Spleen (tissue), 11 donors: ENCODE results near the gene LTBR. TPM values are rescaled to one million over a fixed set of nuclear protein-coding genes. Genes with fewer than 3 reads are reported as not detected.

Source experiments
- DNase-seq: peaks from one replicate; pipeline ENCODE4 v3.0.0-alpha.2; 2020
- H3K27ac ChIP-seq, 8 donors: fragments of 200-600 bp; sonication (generic) in 7 of 8; 1 replicate in 4 of 8; 2 replicates in 4 of 8; pipeline versions ENCODE4 v1.5.0 to v1.8.0; 2016 to 2021; ENCODE audit warnings: inconsistent platforms in 4 of 8, mild to moderate bottlenecking in 4 of 8, moderate library complexity in 1 of 8
- H3K27me3 ChIP-seq, 7 donors: fragments of 200-600 bp; sonication (generic) in 6 of 7; replicated peaks in 1 of 7; 1 replicate in 4 of 7; 2 replicates in 3 of 7; pipeline versions ENCODE4 v1.5.0 to v1.8.0; 2016 to 2021; ENCODE audit warnings: inconsistent platforms in 3 of 7, mild to moderate bottlenecking in 1 of 7
- H3K36me3 ChIP-seq, 6 donors: fragments of 200-600 bp; sonication (generic) in 5 of 6; 1 replicate in 4 of 6; 2 replicates in 2 of 6; pipeline versions ENCODE4 v1.5.0 to v1.8.0; 2016 to 2021; ENCODE audit warnings: inconsistent platforms in 2 of 6
- H3K4me1 ChIP-seq, 6 donors: fragments of 200-600 bp; sonication (generic) in 5 of 6; 1 replicate in 3 of 6; 2 replicates in 3 of 6; pipeline versions ENCODE4 v1.5.0 to v1.8.0; 2016 to 2021; ENCODE audit warnings: inconsistent platforms in 3 of 6
- H3K4me3 ChIP-seq, 8 donors: fragments of 200-600 bp; sonication (generic) in 7 of 8; 1 replicate in 4 of 8; 2 replicates in 4 of 8; pipeline versions ENCODE4 v1.5.0 to v1.8.0; 2016 to 2021; ENCODE audit warnings: inconsistent platforms in 4 of 8, mild to moderate bottlenecking in 4 of 8, moderate library complexity in 2 of 8
- H3K9me3 ChIP-seq, 8 donors: fragments of 200-600 bp; sonication (generic) in 7 of 8; 1 replicate in 4 of 8; 2 replicates in 4 of 8; pipeline versions ENCODE4 v1.5.0 to v1.8.0; 2016 to 2021; ENCODE audit warnings: inconsistent platforms in 4 of 8
- POLR2A ChIP-seq, 3 donors: fragments of 450-650 bp; IDR thresholded peaks; one replicate each; pipeline ENCODE4 v1.5.1; 2017; ENCODE audit warnings: antibody characterized with exemption in 3 of 3, mild to moderate bottlenecking in 1 of 3
- POLR2AphosphoS5 ChIP-seq, 3 donors: sonication (generic); formaldehyde crosslinking; IDR thresholded peaks; one replicate each; pipeline ENCODE4 v1.5.1; 2017; ENCODE audit warnings: antibody characterized with exemption in 3 of 3
- WGBS, 5 donors: extraction: QIAGEN DNeasy Blood & Tissue Kit in 3 of 5; methylation state at CpG; one replicate each; pipeline versions ENCODE4 v1.1.5 to v1.1.7; 2013 to 2018; 5-methylcytosine and 5-hydroxymethylcytosine counted together
- intact Hi-C: fragments of 100-400 bp; cut with DNase I; formaldehyde crosslinking; loops from one replicate; pipeline ENCODE4 v1.15.0; 2023; ENCODE audit warnings: low total_unique reads
- polyA plus RNA-seq, 3 donors: library from polyadenylated mRNA; stranded (reverse); fragments of 200-250 nt; gene quantifications; one replicate each; pipeline ENCODE4 v1.2.1, GENCODE V29; 2013
- total RNA-seq, 7 donors: library from RNA; depleted of rRNA in 3 of 7; stranded (reverse); fragments of >200 nt in 3 of 7; fragmentation: NEBNext Ultra II Directional in 4 of 7; extraction: Animal tissue kit (Norgen Biotek cat#: 25700) in 4 of 7; gene quantifications; one replicate each; pipeline versions ENCODE4 v1.1.0 to v1.2.1, GENCODE V29; 2016 to 2021
- TF ChIP-seq, protein P1 (sequence below), 11 experiments: fragments of 200-600 bp in 7 of 11; fragments of 450-650 bp in 4 of 11; sonication (generic) in 4 of 11; IDR thresholded peaks in 8 of 11; conservative IDR thresholded peaks in 3 of 11; 1 replicate in 7 of 11; 2 replicates in 4 of 11; pipeline versions ENCODE4 v1.4.0 to v1.8.0; 2016 to 2021; ENCODE audit warnings: antibody characterized with exemption in 11 of 11, inconsistent platforms in 4 of 11, mild to moderate bottlenecking in 1 of 11
- donor health status: healthy with polysubstance abuse.
- donor health status: DM: no; HTN: no; CAD: no; lungs with moderate emphysema.
- donor health status: DM: no; HTN: no; CAD: no.
- donor health status: Bipolar disorder and iron deficiency.
- donor health status: healthy.
- donor health status: DM: no; HTN: no; CAD: no.
- donor health status: DM: yes; HTN: yes; CAD: no.

Gene LTBR
- total and polyA plus RNA-seq, 10 donors: 14.4 to 155 (median 85.5) TPM

DNA sequence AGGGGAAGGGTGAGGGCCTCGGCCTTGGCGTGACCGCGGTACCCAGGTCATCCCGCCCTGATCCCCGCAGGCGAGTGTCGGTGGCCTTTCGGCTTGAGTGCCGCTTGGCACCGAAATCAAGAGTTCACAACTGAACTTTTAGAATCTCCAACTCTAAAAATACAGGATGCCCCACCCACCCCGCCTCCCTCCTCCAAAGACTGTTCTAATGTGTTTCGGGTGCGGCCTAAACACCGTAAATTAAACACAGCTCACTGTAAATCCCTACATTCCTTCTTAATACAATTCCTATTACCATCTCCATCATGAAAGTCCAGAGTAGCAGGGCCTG is 20.0 kb upstream of the LTBR start:
- TF ChIP-seq, protein P1, sequence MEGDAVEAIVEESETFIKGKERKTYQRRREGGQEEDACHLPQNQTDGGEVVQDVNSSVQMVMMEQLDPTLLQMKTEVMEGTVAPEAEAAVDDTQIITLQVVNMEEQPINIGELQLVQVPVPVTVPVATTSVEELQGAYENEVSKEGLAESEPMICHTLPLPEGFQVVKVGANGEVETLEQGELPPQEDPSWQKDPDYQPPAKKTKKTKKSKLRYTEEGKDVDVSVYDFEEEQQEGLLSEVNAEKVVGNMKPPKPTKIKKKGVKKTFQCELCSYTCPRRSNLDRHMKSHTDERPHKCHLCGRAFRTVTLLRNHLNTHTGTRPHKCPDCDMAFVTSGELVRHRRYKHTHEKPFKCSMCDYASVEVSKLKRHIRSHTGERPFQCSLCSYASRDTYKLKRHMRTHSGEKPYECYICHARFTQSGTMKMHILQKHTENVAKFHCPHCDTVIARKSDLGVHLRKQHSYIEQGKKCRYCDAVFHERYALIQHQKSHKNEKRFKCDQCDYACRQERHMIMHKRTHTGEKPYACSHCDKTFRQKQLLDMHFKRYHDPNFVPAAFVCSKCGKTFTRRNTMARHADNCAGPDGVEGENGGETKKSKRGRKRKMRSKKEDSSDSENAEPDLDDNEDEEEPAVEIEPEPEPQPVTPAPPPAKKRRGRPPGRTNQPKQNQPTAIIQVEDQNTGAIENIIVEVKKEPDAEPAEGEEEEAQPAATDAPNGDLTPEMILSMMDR (IDR thresholded peaks at IDR 0.05 in 8 of 11, conservative IDR thresholded peaks at IDR 0.05 in 3 of 11): no peak
- TF ChIP-seq POLR2A (IDR thresholded peaks at IDR 0.05): peak in 1 of 3 donors; percentile 10
- peak in 2 of 3 donors; percentile 45 to 59 for TF ChIP-seq POLR2AphosphoS5 (IDR thresholded peaks at IDR 0.05)
- Histone ChIP-seq H3K27ac (peak overlapping the region; percentile 83 to 97 (median 89)), H3K9me3 (no peaks in the 10 kb centered on the region), H3K4me3 (peak overlapping the region; percentile 52 to 82 (median 58)), H3K4me1 (peaks cover 25 to 74% (median 49%) of the 10 kb centered on the region in 6 donors), H3K27me3 (peaks cover 0 to 15% (median 0%) of the 10 kb centered on the region in 7 donors), H3K36me3 (no peaks in the 10 kb centered on the region)
- WGBS, 5 donors: 8 to 13% (median 9%) methylated on average over 15 of the region's 15 CpGs
- no peak for DNase-seq
- intact Hi-C loops: no loop called here

DNA sequence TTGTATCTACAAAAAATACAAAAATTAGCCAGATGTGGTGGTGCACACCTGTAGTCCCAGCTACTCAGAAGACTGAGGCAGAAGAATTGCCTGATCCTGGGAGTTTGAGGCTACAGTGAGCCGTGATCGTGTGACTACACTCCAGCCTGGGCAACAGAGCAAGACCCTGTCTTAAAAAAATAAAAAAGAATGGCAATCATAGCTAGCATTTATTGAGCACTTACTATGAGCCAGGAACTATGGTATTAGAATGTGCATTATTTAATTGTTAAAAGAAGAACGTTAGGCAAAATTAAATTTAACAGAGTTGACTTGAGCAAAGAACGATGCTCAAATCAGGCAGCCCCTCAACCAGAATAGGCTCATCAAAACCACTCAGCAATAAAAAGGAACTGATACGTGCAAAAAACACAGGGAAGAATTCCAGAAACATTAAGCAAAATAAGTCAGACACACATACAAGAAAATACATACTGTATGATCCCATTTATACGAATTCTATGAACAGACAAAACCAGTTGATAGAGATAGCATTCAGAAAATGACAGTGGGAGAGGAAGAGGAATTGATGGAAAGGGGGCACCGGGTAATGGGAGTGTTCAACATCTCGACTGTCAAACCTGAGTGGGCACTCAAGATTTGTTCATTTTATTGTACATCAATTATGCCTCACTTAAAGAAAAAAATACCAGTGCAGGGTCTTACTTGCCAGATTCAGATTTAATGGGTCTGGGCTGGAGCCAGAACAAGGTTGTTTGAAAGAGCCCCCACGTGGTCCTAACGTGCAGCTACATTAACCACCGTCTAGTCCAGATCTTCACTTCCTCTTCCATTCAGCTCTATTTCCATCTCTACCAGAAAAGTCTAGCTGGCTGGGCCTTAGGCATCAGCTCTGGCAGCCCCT is 16.6 kb upstream of the LTBR start:
- TF ChIP-seq, protein P1 (IDR thresholded peaks at IDR 0.05 in 8 of 11, conservative IDR thresholded peaks at IDR 0.05 in 3 of 11): peak in 7 of 11 experiments; percentile 19 to 55 (median 40)
- no peak for TF ChIP-seq POLR2A (IDR thresholded peaks at IDR 0.05)
- no peak for TF ChIP-seq POLR2AphosphoS5 (IDR thresholded peaks at IDR 0.05)
- Histone ChIP-seq H3K9me3 (no peaks in the 10 kb centered on the region), H3K27me3 (peaks cover 0 to 2% (median 0%) of the 10 kb centered on the region in 7 donors), H3K27ac (peak overlapping the region in 7 of 8 donors; percentile 33 to 79 (median 68)), H3K36me3 (no peaks in the 10 kb centered on the region), H3K4me3 (peak overlapping the region in 1 of 8 donors; percentile 11), H3K4me1 (peaks cover 17 to 61% (median 44%) of the 10 kb centered on the region in 6 donors)
- peak; percentile 72 for DNase-seq
- intact Hi-C loops: no loop called here
- WGBS, 5 donors: 47 to 51% (median 49%) methylated on average over 11 of the region's 11 CpGs

DNA sequence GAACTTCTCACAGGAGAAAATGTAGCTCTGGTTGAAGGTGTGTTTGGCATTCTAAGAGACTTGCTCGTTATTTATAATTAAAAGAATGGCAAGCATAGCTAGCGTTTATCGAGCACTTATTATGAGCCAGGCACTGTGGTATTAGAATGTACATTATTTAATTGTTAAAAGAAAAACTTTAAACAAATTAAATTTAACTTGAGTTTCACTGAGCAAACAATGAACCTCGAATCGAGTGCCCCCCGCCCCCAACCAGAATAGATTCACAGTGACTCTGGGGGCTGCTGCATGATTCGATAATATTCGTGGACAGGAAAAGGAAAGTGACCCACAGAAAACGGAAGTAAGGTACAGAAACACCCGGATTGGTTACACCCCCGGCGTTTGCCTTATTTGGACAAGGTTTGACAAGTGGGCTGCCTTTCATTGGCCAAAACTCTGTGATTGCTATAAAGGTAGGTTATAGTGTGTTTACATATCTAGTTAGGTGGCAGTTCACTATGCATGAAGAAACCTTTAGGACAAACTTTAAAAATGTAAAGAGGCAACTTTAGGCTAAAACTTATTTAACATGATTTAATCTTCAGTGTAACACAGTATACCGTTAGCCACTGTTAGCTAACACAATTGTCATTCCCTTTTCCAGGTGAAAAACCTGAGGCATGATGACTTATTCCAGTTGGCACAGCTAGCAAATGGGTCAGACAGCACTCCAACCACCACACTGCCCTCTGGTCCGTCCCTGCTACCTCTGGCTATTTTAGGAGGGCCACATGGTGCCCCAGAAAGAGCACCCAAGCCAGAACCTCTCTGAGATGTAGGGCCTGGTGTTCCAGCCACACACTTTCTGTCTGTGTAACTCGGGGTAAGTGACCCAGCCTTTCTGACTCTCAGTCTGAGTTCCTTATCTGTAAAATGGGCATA is 15.7 kb upstream of the LTBR start:
- peaks cover 12 to 61% (median 41%) of the 10 kb centered on the region in 6 donors for H3K4me1 ChIP-seq
- intact Hi-C loops: no loop called here
- H3K9me3 ChIP-seq: no peaks in the 10 kb centered on the region
- no peak for TF ChIP-seq POLR2AphosphoS5 (IDR thresholded peaks at IDR 0.05)
- no peak for TF ChIP-seq POLR2A (IDR thresholded peaks at IDR 0.05)
- TF ChIP-seq, protein P1 (IDR thresholded peaks at IDR 0.05 in 8 of 11, conservative IDR thresholded peaks at IDR 0.05 in 3 of 11): peak in 1 of 11 experiments; percentile 8
- no peaks in the 10 kb centered on the region for H3K36me3 ChIP-seq
- 41 to 54% (median 49%) methylated on average over 15 of the region's 15 CpGs for WGBS, 5 donors
- peak; percentile 41 for DNase-seq
- no peaks in the 10 kb centered on the region for H3K27me3 ChIP-seq
- H3K27ac ChIP-seq: peak overlapping the region in 7 of 8 donors; percentile 44 to 79 (median 68)
- H3K4me3 ChIP-seq: peak overlapping the region in 1 of 8 donors; percentile 11
